HCT116 (cell line): ENCODE results near the gene ADAMTS14. TPM values are rescaled to one million over a fixed set of nuclear protein-coding genes. Genes with fewer than 3 reads are reported as not detected.

ENCODE experiments used
- ATAC-seq: fragments of 200-7000 bp; cut with Tn5 transposase; 2 replicates; pipeline ENCODE4 v1.9.1; 2020; ENCODE audit warnings: mild to moderate bottlenecking, moderate library complexity
- BruUV-seq: library from RNA; stranded (reverse); fragments of 400-500 nt; replicated peaks from 2 replicates; lab custom pipeline; 2021; lab: Mats Ljungman, UMichigan
- CTCF ChIA-PET: fragments of 300-600 bp; sonication (Branson Sonifier 250); formaldehyde crosslinking; loops from one replicate; lab custom pipeline; 2021; ENCODE audit warnings: antibody characterized with exemption; lab: Charles Lee
- POLR2A ChIA-PET: fragments of 300-600, 350-600 bp; sonication (Branson Sonifier 250); formaldehyde crosslinking; loops from one replicate; lab custom pipeline; 2021; ENCODE audit warnings: antibody characterized with exemption; lab: Charles Lee
- RAD21 ChIA-PET, 2 experiments: fragments of 300-600 bp; sonication (Branson Sonifier 250); formaldehyde crosslinking; loops; one replicate each; lab custom pipeline; 2023; ENCODE audit warnings: low total read pairs in 2 of 2; ENCODE audit not compliant: uncharacterized antibody in 2 of 2, unreplicated experiment in 2 of 2, low non-redundant PET in 1 of 2; lab: Charles Lee
- DNase-seq: peaks from one replicate; pipeline ENCODE4 v3.0.0-alpha.2; 2010; ENCODE audit warnings: low read depth, low spot score
- H2AFZ ChIP-seq: fragments of 200-600 bp; shearing (Covaris generic), sonication (generic); 2 replicates; pipeline ENCODE4 v1.6.1; 2017; ENCODE audit warnings: low read depth, mixed run types, mixed read lengths, antibody characterized with exemption, low read length; ENCODE audit not compliant: poor library complexity, severe bottlenecking
- H3K27ac ChIP-seq: 2 replicates; pipeline ENCODE4 v1.5.1; 2012; ENCODE audit warnings: low read depth, low read length
- H3K27me3 ChIP-seq: fragments of 200-600 bp; sonication (generic); 2 replicates; pipeline ENCODE4 v1.6.1; 2016; ENCODE audit warnings: mixed run types, low read length, mixed read lengths; ENCODE audit not compliant: insufficient read depth
- H3K36me3 ChIP-seq, 2 experiments: fragments of 200-500 bp in 1 of 2; fragments of 200-600 bp in 1 of 2; sonication (Bioruptor generic) in 1 of 2; sonication (generic) in 1 of 2; 2 replicates each; pipeline versions ENCODE4 v1.5.1 to v1.6.1; 2014 to 2016; ENCODE audit warnings: low read length in 2 of 2, inconsistent platforms in 1 of 2, mixed read lengths in 1 of 2, mixed run types in 1 of 2; ENCODE audit not compliant: insufficient read depth in 2 of 2, control insufficient read depth in 1 of 2
- H3K4me1 ChIP-seq, 2 experiments: fragments of 200-600 bp in 1 of 2; sonication (generic) in 1 of 2; 2 replicates each; pipeline versions ENCODE4 v1.5.1 to v1.6.1; 2012 to 2017; ENCODE audit warnings: low read length in 2 of 2, inconsistent platforms in 1 of 2, mild to moderate bottlenecking in 1 of 2, mixed read lengths in 1 of 2, mixed run types in 1 of 2, moderate library complexity in 1 of 2; ENCODE audit not compliant: insufficient read depth in 2 of 2, control insufficient read depth in 1 of 2
- H3K4me2 ChIP-seq: fragments of 200-600 bp; sonication (generic); 2 replicates; pipeline ENCODE4 v1.6.1; 2017; ENCODE audit warnings: mixed run types, low read length, mixed read lengths
- H3K4me3 ChIP-seq, 2 experiments: fragments of 200-600 bp in 1 of 2; sonication (generic) in 1 of 2; replicated peaks in 1 of 2; 2 replicates each; pipeline ENCODE4 v1.5.1; 2011 to 2016; ENCODE audit warnings: low read length in 2 of 2, control low read depth in 1 of 2, low read depth in 1 of 2, mild to moderate bottlenecking in 1 of 2, mixed read lengths in 1 of 2, mixed run types in 1 of 2
- H3K79me2 ChIP-seq: fragments of 200-600 bp; sonication (generic); 2 replicates; pipeline ENCODE4 v1.6.1; 2017; ENCODE audit warnings: mild to moderate bottlenecking, mixed run types, low read length, moderate library complexity, mixed read lengths; ENCODE audit not compliant: insufficient read depth
- H3K9ac ChIP-seq: fragments of 200-600 bp; sonication (generic); 2 replicates; pipeline ENCODE4 v1.6.1; 2016; ENCODE audit warnings: low read length, mixed read lengths
- H3K9me2 ChIP-seq: fragments of 200-600 bp; sonication (generic), shearing (Covaris generic); 2 replicates; pipeline ENCODE4 v1.6.1; 2017; ENCODE audit warnings: mixed run types, mild to moderate bottlenecking, moderate library complexity; ENCODE audit not compliant: insufficient read depth
- H3K9me3 ChIP-seq, 2 experiments: fragments of 200-500 bp in 1 of 2; fragments of 200-600 bp in 1 of 2; sonication (Bioruptor generic) in 1 of 2; sonication (generic) in 1 of 2; 2 replicates each; pipeline ENCODE4 v1.6.1; 2014 to 2017; ENCODE audit warnings: low read length in 2 of 2, mixed read lengths in 2 of 2, inconsistent platforms in 1 of 2, low read depth in 1 of 2, mild to moderate bottlenecking in 1 of 2, mixed run types in 1 of 2, moderate library complexity in 1 of 2; ENCODE audit not compliant: control insufficient read depth in 1 of 2, insufficient read depth in 1 of 2
- H4K20me1 ChIP-seq: fragments of 200-600 bp; sonication (generic), shearing (Covaris generic); 2 replicates; pipeline ENCODE4 v1.6.1; 2017; ENCODE audit warnings: mixed run types, mild to moderate bottlenecking, moderate library complexity; ENCODE audit not compliant: insufficient read depth
- CEBPB ChIP-seq: IDR thresholded peaks from 2 replicates; pipeline ENCODE4 v1.6.1; 2012; ENCODE audit warnings: low read depth
- ELF1 ChIP-seq: IDR thresholded peaks from 2 replicates; pipeline ENCODE4 v1.6.1; 2012; ENCODE audit warnings: low read depth, borderline replicate concordance
- EZH2 ChIP-seq: fragments of 200-600 bp; sonication (generic); IDR thresholded peaks from 2 replicates; pipeline ENCODE4 v1.6.1; 2017; ENCODE audit warnings: antibody characterized with exemption, mixed run types
- EZH2phosphoT487 ChIP-seq: fragments of 200-600 bp; IDR thresholded peaks from 2 replicates; pipeline ENCODE4 v1.6.1; 2018; ENCODE audit warnings: antibody characterized with exemption, borderline replicate concordance
- FOSL1 ChIP-seq: IDR thresholded peaks from 2 replicates; pipeline ENCODE4 v1.6.1; 2012; ENCODE audit warnings: low read depth
- JUND ChIP-seq: IDR thresholded peaks from 2 replicates; pipeline ENCODE4 v1.6.1; 2012
- POLR2A ChIP-seq: IDR thresholded peaks from 2 replicates; pipeline ENCODE4 v1.7.0; 2011; ENCODE audit warnings: borderline replicate concordance; ENCODE audit not compliant: insufficient read depth, insufficient read length; ENCODE audit errors: extremely low read depth
- RAD21 ChIP-seq: IDR thresholded peaks from 2 replicates; pipeline ENCODE4 v1.6.1; 2012; ENCODE audit warnings: low read depth, mild to moderate bottlenecking
- SIN3A ChIP-seq: IDR thresholded peaks from 2 replicates; pipeline ENCODE4 v1.6.1; 2012; ENCODE audit warnings: low read depth
- SRF ChIP-seq: IDR thresholded peaks from 2 replicates; pipeline ENCODE4 v1.6.1; 2012; ENCODE audit warnings: low read depth
- TCF7L2 ChIP-seq: IDR thresholded peaks from 2 replicates; pipeline ENCODE4 v1.7.0; 2011; ENCODE audit warnings: borderline replicate concordance, inconsistent platforms; ENCODE audit not compliant: insufficient read depth, insufficient read length; ENCODE audit errors: extremely low read depth
- YY1 ChIP-seq: IDR thresholded peaks from 2 replicates; pipeline ENCODE4 v1.6.1; 2011; ENCODE audit warnings: low read length, low read depth, moderate library complexity, mild to moderate bottlenecking; ENCODE audit not compliant: insufficient replicate concordance; ENCODE audit errors: extremely low read depth
- ZFX ChIP-seq: fragments of 450-650 bp; IDR thresholded peaks from 2 replicates; pipeline ENCODE4 v1.6.1; 2017
- ZNF274 ChIP-seq: fragments of 200-500 bp; sonication (Bioruptor generic); IDR thresholded peaks from 2 replicates; pipeline ENCODE4 v1.6.1; 2014; ENCODE audit warnings: mild to moderate bottlenecking, low read depth, low read length, inconsistent platforms
- intact Hi-C: fragments of 100-400 bp; cut with micrococcal nuclease; formaldehyde crosslinking; loops from 2 replicates; pipeline ENCODE4 v1.10.0; 2022
- total RNA-seq: library from RNA; stranded (reverse); gene quantifications from one replicate; pipeline ENCODE4 v1.2.1, GENCODE V29; 2021; ENCODE audit not compliant: unreplicated experiment
- TF ChIP-seq, protein P1 (sequence below), 3 experiments: fragments of 200-600 bp in 1 of 3; sonication (generic) in 1 of 3; IDR thresholded peaks in 2 of 3; conservative IDR thresholded peaks in 1 of 3; 2 replicates each; pipeline ENCODE4 v1.5.1; 2012 to 2017; ENCODE audit warnings: low read depth in 2 of 3, low read length in 2 of 3, antibody characterized with exemption in 1 of 3, borderline replicate concordance in 1 of 3, control low read depth in 1 of 3, mild to moderate bottlenecking in 1 of 3, mixed read lengths in 1 of 3, mixed run types in 1 of 3, moderate library complexity in 1 of 3; ENCODE audit not compliant: insufficient read depth in 1 of 3
- TF ChIP-seq, protein P2 (sequence below): IDR thresholded peaks from 2 replicates; pipeline ENCODE4 v1.6.1; 2012
- TF ChIP-seq, protein P3 (sequence below): IDR thresholded peaks from 2 replicates; pipeline ENCODE4 v1.6.1; 2011; ENCODE audit warnings: mild to moderate bottlenecking, low read length, moderate library complexity; ENCODE audit not compliant: insufficient replicate concordance; ENCODE audit errors: extremely low read depth

ADAMTS14 gene
- total RNA-seq, 1 experiment from 2014 or later, result 13.2 TPM

DNA sequence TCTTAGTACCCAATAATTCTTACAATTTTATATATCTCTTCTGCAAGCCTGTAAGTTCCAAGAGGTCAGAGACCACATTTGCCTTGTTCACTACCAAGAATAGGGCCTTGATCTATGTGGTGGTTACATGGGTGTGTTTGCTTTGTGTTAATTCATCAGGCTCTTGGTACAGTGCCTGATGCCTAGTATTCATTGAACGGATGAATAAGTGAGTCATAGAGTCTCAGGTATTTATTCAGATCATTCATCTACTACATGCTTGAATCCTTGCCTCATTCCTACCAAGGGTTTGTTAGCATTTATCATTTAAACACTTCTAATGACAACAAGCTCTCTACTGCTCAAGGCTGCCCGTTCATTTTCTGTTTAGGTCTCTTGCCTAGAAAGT is 132.1 kb downstream of the ADAMTS14 start:
- no peaks in the 10 kb centered on the region for H4K20me1 ChIP-seq

DNA sequence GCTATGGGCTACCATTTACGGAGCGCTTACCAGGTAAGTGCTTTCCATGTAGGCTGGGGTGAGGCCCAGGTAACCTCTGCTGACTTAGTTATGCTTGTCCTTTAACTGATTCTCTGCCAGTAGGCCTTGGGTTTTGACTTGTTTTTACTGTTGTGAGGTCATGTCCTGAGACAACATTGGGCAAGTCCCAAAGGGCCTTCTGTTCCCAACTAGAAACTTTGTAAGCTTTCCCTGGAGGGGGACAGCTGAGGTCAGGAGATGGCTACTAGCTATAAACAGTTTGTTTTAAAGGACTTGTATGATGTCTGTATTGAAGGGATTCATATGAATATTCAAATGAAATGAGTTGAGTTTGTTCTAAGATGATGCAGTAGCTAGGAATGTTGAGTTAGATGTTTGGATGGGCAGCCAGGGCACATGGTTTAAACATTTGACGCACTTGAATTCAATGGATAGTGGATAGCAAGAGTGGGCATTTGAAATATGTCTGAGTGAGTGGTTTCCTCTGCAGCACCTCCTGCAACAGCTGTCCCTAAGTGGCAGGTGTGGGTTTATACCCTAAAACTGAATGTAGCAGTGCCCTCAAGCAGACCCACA is 133.4 kb downstream of the ADAMTS14 start:
- TF ChIP-seq SRF (no peak), EZH2 (no peak), FOSL1 (no peak), ZFX (no peak), ELF1 (no peak), ZNF274 (no peak), YY1 (no peak), TCF7L2 (no peak), EZH2phosphoT487 (no peak), POLR2A (no peak), SIN3A (no peak), RAD21 (no peak), CEBPB (no peak), JUND (no peak)
- TF ChIP-seq, protein P1, sequence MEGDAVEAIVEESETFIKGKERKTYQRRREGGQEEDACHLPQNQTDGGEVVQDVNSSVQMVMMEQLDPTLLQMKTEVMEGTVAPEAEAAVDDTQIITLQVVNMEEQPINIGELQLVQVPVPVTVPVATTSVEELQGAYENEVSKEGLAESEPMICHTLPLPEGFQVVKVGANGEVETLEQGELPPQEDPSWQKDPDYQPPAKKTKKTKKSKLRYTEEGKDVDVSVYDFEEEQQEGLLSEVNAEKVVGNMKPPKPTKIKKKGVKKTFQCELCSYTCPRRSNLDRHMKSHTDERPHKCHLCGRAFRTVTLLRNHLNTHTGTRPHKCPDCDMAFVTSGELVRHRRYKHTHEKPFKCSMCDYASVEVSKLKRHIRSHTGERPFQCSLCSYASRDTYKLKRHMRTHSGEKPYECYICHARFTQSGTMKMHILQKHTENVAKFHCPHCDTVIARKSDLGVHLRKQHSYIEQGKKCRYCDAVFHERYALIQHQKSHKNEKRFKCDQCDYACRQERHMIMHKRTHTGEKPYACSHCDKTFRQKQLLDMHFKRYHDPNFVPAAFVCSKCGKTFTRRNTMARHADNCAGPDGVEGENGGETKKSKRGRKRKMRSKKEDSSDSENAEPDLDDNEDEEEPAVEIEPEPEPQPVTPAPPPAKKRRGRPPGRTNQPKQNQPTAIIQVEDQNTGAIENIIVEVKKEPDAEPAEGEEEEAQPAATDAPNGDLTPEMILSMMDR (IDR thresholded peaks at IDR 0.05 in 2 of 3, conservative IDR thresholded peaks at IDR 0.05 in 1 of 3; ENCODE audit: borderline replicate concordance in 1 of 3, insufficient read depth in 1 of 3, low read depth in 2 of 3, low read length in 2 of 3), result no peak
- TF ChIP-seq, protein P2, sequence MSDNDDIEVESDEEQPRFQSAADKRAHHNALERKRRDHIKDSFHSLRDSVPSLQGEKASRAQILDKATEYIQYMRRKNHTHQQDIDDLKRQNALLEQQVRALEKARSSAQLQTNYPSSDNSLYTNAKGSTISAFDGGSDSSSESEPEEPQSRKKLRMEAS, result no peak
- TF ChIP-seq, protein P3, sequence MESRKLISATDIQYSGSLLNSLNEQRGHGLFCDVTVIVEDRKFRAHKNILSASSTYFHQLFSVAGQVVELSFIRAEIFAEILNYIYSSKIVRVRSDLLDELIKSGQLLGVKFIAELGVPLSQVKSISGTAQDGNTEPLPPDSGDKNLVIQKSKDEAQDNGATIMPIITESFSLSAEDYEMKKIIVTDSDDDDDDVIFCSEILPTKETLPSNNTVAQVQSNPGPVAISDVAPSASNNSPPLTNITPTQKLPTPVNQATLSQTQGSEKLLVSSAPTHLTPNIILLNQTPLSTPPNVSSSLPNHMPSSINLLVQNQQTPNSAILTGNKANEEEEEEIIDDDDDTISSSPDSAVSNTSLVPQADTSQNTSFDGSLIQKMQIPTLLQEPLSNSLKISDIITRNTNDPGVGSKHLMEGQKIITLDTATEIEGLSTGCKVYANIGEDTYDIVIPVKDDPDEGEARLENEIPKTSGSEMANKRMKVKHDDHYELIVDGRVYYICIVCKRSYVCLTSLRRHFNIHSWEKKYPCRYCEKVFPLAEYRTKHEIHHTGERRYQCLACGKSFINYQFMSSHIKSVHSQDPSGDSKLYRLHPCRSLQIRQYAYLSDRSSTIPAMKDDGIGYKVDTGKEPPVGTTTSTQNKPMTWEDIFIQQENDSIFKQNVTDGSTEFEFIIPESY, result no peak
- no peak overlapping the region for H3K4me2 ChIP-seq
- no peaks in the 10 kb centered on the region for H3K79me2 ChIP-seq
- H3K27ac ChIP-seq, result no peak overlapping the region
- no peaks in the 10 kb centered on the region for H3K27me3 ChIP-seq
- no peak overlapping the region for H3K9ac ChIP-seq
- H2AFZ ChIP-seq, result no peak overlapping the region
- DNase-seq (no peak), ATAC-seq (no peak)
- ChIA-PET RAD21 (no interaction called here), POLR2A (no interaction called here), CTCF (no interaction called here)
- no peaks in the 10 kb centered on the region for H4K20me1 ChIP-seq
- no peaks in the 10 kb centered on the region for H3K36me3 ChIP-seq
- BruUV-seq, result no TSS peak
- H3K4me3 ChIP-seq, result no peak overlapping the region
- intact Hi-C loops, result no loop called here
- no peaks in the 10 kb centered on the region for H3K9me2 ChIP-seq
- H3K9me3 ChIP-seq, result no peaks in the 10 kb centered on the region
- H3K4me1 ChIP-seq, result peaks cover 0 to 8% of the 10 kb centered on the region in 2 experiments; a peak in 1 of 4 replicates

More for the DNA sequence above, 132.1 kb downstream of the ADAMTS14 start:
- no peak for TF ChIP-seq CEBPB
- no TSS peak for BruUV-seq
- intact Hi-C loops, result no loop called here
- no peaks in the 10 kb centered on the region for H3K36me3 ChIP-seq
- peaks cover 0 to 8% of the 10 kb centered on the region in 2 experiments; a peak in 1 of 4 replicates for H3K4me1 ChIP-seq
- ChIA-PET POLR2A (no interaction called here), RAD21 (no interaction called here), CTCF (no interaction called here)
- no peaks in the 10 kb centered on the region for H3K27me3 ChIP-seq
- H3K27ac ChIP-seq, result no peak overlapping the region
- ATAC-seq (no peak), DNase-seq (no peak)
- no peak overlapping the region for H3K4me3 ChIP-seq
- no peaks in the 10 kb centered on the region for H3K9me3 ChIP-seq
- H3K79me2 ChIP-seq, result no peaks in the 10 kb centered on the region
- H3K9me2 ChIP-seq, result no peaks in the 10 kb centered on the region
- no peak overlapping the region for H3K4me2 ChIP-seq
- no peak overlapping the region for H3K9ac ChIP-seq
- H2AFZ ChIP-seq, result no peak overlapping the region
